Natural killer cell (primary cell): ENCODE measurements around the gene SLC37A4. TPM values are rescaled to one million over a fixed set of nuclear protein-coding genes. Genes with fewer than 3 reads are reported as not detected.

ENCODE experiments used
- ATAC-seq, 3 donors: fragments of 150-1000 bp in 2 of 3; fragments of 200-7000 bp in 1 of 3; cut with Tn5 transposase; 1 replicate in 1 of 3; 2 replicates in 2 of 3; pipeline ENCODE4 v1.10.0; 2021; ENCODE audit warnings: mild to moderate bottlenecking in 2 of 3, moderate library complexity in 2 of 3
- DNase-seq, 2 donors: peaks; one replicate each; pipeline versions ENCODE4 v3.0.0 to v3.0.0-alpha.2; 2013 to 2021; ENCODE audit warnings: mixed read lengths in 1 of 2
- H3K27ac ChIP-seq: one replicate; pipeline ENCODE4 v1.5.1; 2013; ENCODE audit warnings: mild to moderate bottlenecking, low read length
- H3K27me3 ChIP-seq: one replicate; pipeline ENCODE4 v1.6.1; 2013; ENCODE audit warnings: low read length; ENCODE audit not compliant: control insufficient read depth, insufficient read depth
- H3K36me3 ChIP-seq: one replicate; pipeline ENCODE4 v1.6.1; 2013; ENCODE audit warnings: low read length; ENCODE audit not compliant: control insufficient read depth, insufficient read depth
- H3K4me1 ChIP-seq: one replicate; pipeline ENCODE4 v1.6.1; 2013; ENCODE audit warnings: low read length; ENCODE audit not compliant: control insufficient read depth, insufficient read depth
- H3K4me3 ChIP-seq: one replicate; pipeline ENCODE4 v1.5.1; 2013; ENCODE audit warnings: low read length
- H3K9me3 ChIP-seq: one replicate; pipeline ENCODE4 v1.6.1; 2013; ENCODE audit warnings: low read length; ENCODE audit not compliant: control insufficient read depth, insufficient read depth
- H3K27ac Mint-ChIP-seq, 2 donors: one replicate each; pipeline ENCODE4 v1.8.0; 2022; ENCODE audit warnings: mild to moderate bottlenecking in 2 of 2, mixed read lengths in 2 of 2, moderate library complexity in 1 of 2
- H3K27me3 Mint-ChIP-seq, 2 donors: one replicate each; pipeline ENCODE4 v1.8.0; 2022; ENCODE audit warnings: low read depth in 2 of 2, mixed read lengths in 2 of 2
- H3K36me3 Mint-ChIP-seq: one replicate; pipeline ENCODE4 v1.8.0; 2022; ENCODE audit warnings: mixed read lengths
- H3K4me1 Mint-ChIP-seq, 2 donors: one replicate each; pipeline ENCODE4 v1.8.0; 2022; ENCODE audit warnings: mixed read lengths in 2 of 2
- H3K4me3 Mint-ChIP-seq: one replicate; pipeline ENCODE4 v1.8.0; 2022; ENCODE audit warnings: mild to moderate bottlenecking, moderate library complexity, mixed read lengths
- H3K9me3 Mint-ChIP-seq, 2 donors: one replicate each; pipeline ENCODE4 v1.8.0; 2022; ENCODE audit warnings: mixed read lengths in 2 of 2
- CTCF ChIP-seq: fragments of 200-600 bp; IDR thresholded peaks from one replicate; pipeline ENCODE4 v1.8.0; 2022; ENCODE audit warnings: antibody characterized with exemption
- WGBS: methylation state at CpG from one replicate; pipeline ENCODE4 v1.1.7; 2013; ENCODE audit warnings: missing lambda C conversion rate; ENCODE audit not compliant: insufficient coverage; 5-methylcytosine and 5-hydroxymethylcytosine counted together
- intact Hi-C: fragments of 100-400 bp; cut with micrococcal nuclease; formaldehyde crosslinking; loops from one replicate; pipeline ENCODE4 v1.14.2; 2022
- total RNA-seq, 4 donors: library from RNA; stranded (reverse); fragments of 120-200 nt in 1 of 4; gene quantifications; one replicate each; pipeline versions ENCODE4 v1.2.3 to v1.2.4, GENCODE V29; 2013 to 2022

SLC37A4 gene
- total RNA-seq, 3 donors from 2014 or later (not counting 1 experiment from before 2014, with no cell fraction given): 4.6 to 7.7 (median 6.5) TPM

GRCh38 chr11:119055901-119056300, 25.2 kb upstream of the SLC37A4 start:
- H3K4me3 ChIP-seq: peak overlapping the region; percentile 70
- Mint-ChIP-seq H3K4me1 (peaks cover 33 to 51% of the 10 kb centered on the region in 2 donors), H3K36me3 (peaks cover 14% of the 10 kb centered on the region), H3K4me3 (peak overlapping the region; percentile 98), H3K27me3 (no peaks in the 10 kb centered on the region), H3K27ac (peak overlapping the region; percentile 96 to 98), H3K9me3 (no peaks in the 10 kb centered on the region)
- TF ChIP-seq CTCF: no peak
- H3K9me3 ChIP-seq: no peaks in the 10 kb centered on the region
- peaks cover 24% of the 10 kb centered on the region for H3K4me1 ChIP-seq
- peaks cover 44% of the 10 kb centered on the region for H3K36me3 ChIP-seq
- no peaks in the 10 kb centered on the region for H3K27me3 ChIP-seq
- ATAC-seq: no peak
- intact Hi-C loops: loop anchor here (2.0 to 10.0 kb wide), 3 partner anchors 25 to 139 kb away; partner anchors contain the start of genes RPS25, SLC37A4 and TRAPPC4
- 79% methylated on average over 6 of the region's 6 CpGs for WGBS
- peak in 1 of 2 donors; percentile 44 for DNase-seq
- H3K27ac ChIP-seq: peak overlapping the region; percentile 77

GRCh38 chr11:119054418-119054817, 23.7 kb upstream of the SLC37A4 start:
- DNase-seq: no peak
- peaks cover 39 to 56% of the 10 kb centered on the region in 2 donors for H3K4me1 Mint-ChIP-seq
- H3K4me3 Mint-ChIP-seq: peak overlapping the region; percentile 98
- no peak for TF ChIP-seq CTCF
- no peak overlapping the region for H3K4me3 ChIP-seq
- H3K4me1 ChIP-seq: peaks cover 24% of the 10 kb centered on the region
- no peaks in the 10 kb centered on the region for H3K9me3 Mint-ChIP-seq
- intact Hi-C loops: loop anchor here (10.0 kb wide), 1 partner anchor 140 kb away; no protein-coding TSS in a partner anchor
- H3K27me3 Mint-ChIP-seq: no peaks in the 10 kb centered on the region
- peak overlapping the region in 1 of 2 donors; percentile 43 for H3K27ac Mint-ChIP-seq
- H3K36me3 Mint-ChIP-seq: peaks cover 21% of the 10 kb centered on the region
- H3K27me3 ChIP-seq: no peaks in the 10 kb centered on the region
- no peak overlapping the region for H3K27ac ChIP-seq
- 98% methylated on average over 10 of the region's 10 CpGs for WGBS
- no peaks in the 10 kb centered on the region for H3K9me3 ChIP-seq
- no peak for ATAC-seq
- H3K36me3 ChIP-seq: peaks cover 57% of the 10 kb centered on the region

- ATAC-seq (no peak), DNase-seq (no peak)
- Mint-ChIP-seq H3K27me3 (no peaks in the 10 kb centered on the region), H3K4me1 (peaks cover 31 to 43% of the 10 kb centered on the region in 2 donors), H3K27ac (no peak overlapping the region), H3K36me3 (peaks cover 32% of the 10 kb centered on the region), H3K4me3 (no peak overlapping the region), H3K9me3 (no peaks in the 10 kb centered on the region)
- intact Hi-C loops: loop anchor here (10.0 kb wide), 1 partner anchor 143 kb away; no protein-coding TSS in a partner anchor
- Histone ChIP-seq H3K4me1 (peaks cover 15% of the 10 kb centered on the region), H3K36me3 (peaks cover 78% of the 10 kb centered on the region), H3K9me3 (no peaks in the 10 kb centered on the region), H3K27me3 (no peaks in the 10 kb centered on the region), H3K4me3 (no peak overlapping the region), H3K27ac (no peak overlapping the region)
- WGBS: 92% methylated on average over 22 of the region's 23 CpGs
- no peak for TF ChIP-seq CTCF
Observed at GRCh38 chr11:119052163-119052814, 21.6 kb upstream of the SLC37A4 start.
